KMS-11 (cell line): ENCODE data around the gene MMS19.

Source experiments
- H2AFZ ChIP-seq: fragments of 200-600 bp; sonication (generic); 2 replicates; pipeline ENCODE4 v1.6.1; 2016; ENCODE audit warnings: antibody characterized with exemption, mixed run types, low read depth
- H3K27ac ChIP-seq: fragments of 200-600 bp; sonication (generic); 2 replicates; pipeline ENCODE4 v1.6.1; 2016; ENCODE audit warnings: mild to moderate bottlenecking, mixed run types
- H3K27me3 ChIP-seq: fragments of 200-600 bp; sonication (generic); 2 replicates; pipeline ENCODE4 v1.6.1; 2017; ENCODE audit warnings: mild to moderate bottlenecking, low read depth, mixed run types, moderate library complexity; ENCODE audit not compliant: insufficient read depth
- H3K36me3 ChIP-seq: fragments of 200-600 bp; sonication (generic); 2 replicates; pipeline ENCODE4 v1.6.1; 2017; ENCODE audit warnings: mild to moderate bottlenecking, mixed run types; ENCODE audit not compliant: insufficient read depth
- H3K4me1 ChIP-seq: fragments of 200-600 bp; sonication (generic); 2 replicates; pipeline ENCODE4 v1.6.1; 2016; ENCODE audit warnings: mild to moderate bottlenecking, low read depth, mixed run types; ENCODE audit not compliant: poor library complexity, severe bottlenecking
- H3K4me2 ChIP-seq: fragments of 200-600 bp; sonication (generic); 2 replicates; pipeline ENCODE4 v1.7.0; 2016; ENCODE audit warnings: mild to moderate bottlenecking, mixed run types
- H3K4me3 ChIP-seq: fragments of 200-600 bp; sonication (generic); IDR thresholded peaks from 2 replicates; pipeline ENCODE4 v1.6.1; 2017; ENCODE audit warnings: low read depth, low read length, mixed read lengths; ENCODE audit not compliant: insufficient read depth
- H3K79me2 ChIP-seq: fragments of 200-600 bp; sonication (generic); 2 replicates; pipeline ENCODE4 v1.6.1; 2016; ENCODE audit warnings: low read depth, mixed run types; ENCODE audit not compliant: insufficient read depth
- H3K9ac ChIP-seq: fragments of 200-600 bp; sonication (generic); 2 replicates; pipeline ENCODE4 v1.6.1; 2016; ENCODE audit warnings: mild to moderate bottlenecking, mixed run types
- H4K20me1 ChIP-seq: fragments of 200-600 bp; sonication (generic); 2 replicates; pipeline ENCODE4 v1.6.1; 2016; ENCODE audit warnings: mild to moderate bottlenecking, mixed run types; ENCODE audit not compliant: insufficient read depth
- TF ChIP-seq, protein P1 (sequence below): fragments of 200-600 bp; sonication (generic); conservative IDR thresholded peaks from 2 replicates; pipeline ENCODE4 v1.6.1; 2017; ENCODE audit warnings: low read depth, mild to moderate bottlenecking, antibody characterized with exemption, low read length, moderate library complexity, mixed read lengths

Gene MMS19

DNA sequence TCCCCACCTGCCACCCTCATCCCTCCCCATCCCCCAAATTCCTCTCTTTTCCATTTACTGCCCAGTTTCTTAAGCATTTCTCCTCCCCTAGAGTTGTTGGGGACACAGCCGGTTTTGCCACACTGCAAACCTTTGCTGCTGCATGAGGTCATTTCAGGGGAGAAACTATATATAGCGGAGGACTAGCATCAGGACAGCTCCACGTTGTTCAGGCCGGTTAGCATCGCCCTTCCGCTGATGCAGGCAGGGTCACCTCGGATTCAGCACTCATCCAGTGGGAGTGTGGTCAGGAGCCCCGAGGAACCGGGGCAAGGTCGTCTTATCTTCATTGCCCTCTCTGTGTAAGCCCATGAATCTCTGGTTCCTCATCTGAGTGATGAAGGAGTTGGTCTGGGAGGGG is 16.1 kb upstream of the MMS19 start:
- Histone ChIP-seq H3K79me2 (no peaks in the 10 kb centered on the region), H3K27ac (no peak overlapping the region), H3K4me3 (no peak overlapping the region), H4K20me1 (no peaks in the 10 kb centered on the region), H3K9ac (no peak overlapping the region), H3K4me2 (no peak overlapping the region), H3K36me3 (no peaks in the 10 kb centered on the region), H2AFZ (no peak overlapping the region), H3K4me1 (no peaks in the 10 kb centered on the region), H3K27me3 (no peaks in the 10 kb centered on the region)
- TF ChIP-seq, protein P1, sequence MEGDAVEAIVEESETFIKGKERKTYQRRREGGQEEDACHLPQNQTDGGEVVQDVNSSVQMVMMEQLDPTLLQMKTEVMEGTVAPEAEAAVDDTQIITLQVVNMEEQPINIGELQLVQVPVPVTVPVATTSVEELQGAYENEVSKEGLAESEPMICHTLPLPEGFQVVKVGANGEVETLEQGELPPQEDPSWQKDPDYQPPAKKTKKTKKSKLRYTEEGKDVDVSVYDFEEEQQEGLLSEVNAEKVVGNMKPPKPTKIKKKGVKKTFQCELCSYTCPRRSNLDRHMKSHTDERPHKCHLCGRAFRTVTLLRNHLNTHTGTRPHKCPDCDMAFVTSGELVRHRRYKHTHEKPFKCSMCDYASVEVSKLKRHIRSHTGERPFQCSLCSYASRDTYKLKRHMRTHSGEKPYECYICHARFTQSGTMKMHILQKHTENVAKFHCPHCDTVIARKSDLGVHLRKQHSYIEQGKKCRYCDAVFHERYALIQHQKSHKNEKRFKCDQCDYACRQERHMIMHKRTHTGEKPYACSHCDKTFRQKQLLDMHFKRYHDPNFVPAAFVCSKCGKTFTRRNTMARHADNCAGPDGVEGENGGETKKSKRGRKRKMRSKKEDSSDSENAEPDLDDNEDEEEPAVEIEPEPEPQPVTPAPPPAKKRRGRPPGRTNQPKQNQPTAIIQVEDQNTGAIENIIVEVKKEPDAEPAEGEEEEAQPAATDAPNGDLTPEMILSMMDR, result no peak

DNA sequence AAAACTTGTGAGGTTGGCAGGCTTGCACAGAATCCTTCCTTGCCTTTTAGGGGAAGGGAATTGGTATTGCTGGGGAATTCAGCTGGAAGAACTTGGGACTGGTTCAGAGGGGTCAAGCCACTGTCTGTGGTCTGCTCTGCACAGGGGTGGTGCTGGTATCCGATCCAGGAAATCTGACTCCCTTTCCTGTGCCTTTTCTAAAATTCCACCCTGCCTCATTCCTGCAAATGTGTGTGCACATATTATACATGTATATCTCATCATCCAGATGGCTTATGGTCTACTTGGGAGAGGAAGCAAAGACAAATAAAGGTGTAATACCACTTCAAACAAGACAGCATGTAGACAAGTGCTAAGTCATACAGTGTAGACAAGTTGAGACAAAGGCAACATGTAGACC is 14.8 kb upstream of the MMS19 start:
- Histone ChIP-seq H3K79me2 (no peaks in the 10 kb centered on the region), H3K36me3 (no peaks in the 10 kb centered on the region), H3K27me3 (no peaks in the 10 kb centered on the region), H4K20me1 (no peaks in the 10 kb centered on the region), H2AFZ (no peak overlapping the region), H3K4me2 (no peak overlapping the region), H3K27ac (no peak overlapping the region), H3K4me3 (no peak overlapping the region), H3K9ac (no peak overlapping the region), H3K4me1 (no peaks in the 10 kb centered on the region)
- TF ChIP-seq, protein P1, result no peak

DNA sequence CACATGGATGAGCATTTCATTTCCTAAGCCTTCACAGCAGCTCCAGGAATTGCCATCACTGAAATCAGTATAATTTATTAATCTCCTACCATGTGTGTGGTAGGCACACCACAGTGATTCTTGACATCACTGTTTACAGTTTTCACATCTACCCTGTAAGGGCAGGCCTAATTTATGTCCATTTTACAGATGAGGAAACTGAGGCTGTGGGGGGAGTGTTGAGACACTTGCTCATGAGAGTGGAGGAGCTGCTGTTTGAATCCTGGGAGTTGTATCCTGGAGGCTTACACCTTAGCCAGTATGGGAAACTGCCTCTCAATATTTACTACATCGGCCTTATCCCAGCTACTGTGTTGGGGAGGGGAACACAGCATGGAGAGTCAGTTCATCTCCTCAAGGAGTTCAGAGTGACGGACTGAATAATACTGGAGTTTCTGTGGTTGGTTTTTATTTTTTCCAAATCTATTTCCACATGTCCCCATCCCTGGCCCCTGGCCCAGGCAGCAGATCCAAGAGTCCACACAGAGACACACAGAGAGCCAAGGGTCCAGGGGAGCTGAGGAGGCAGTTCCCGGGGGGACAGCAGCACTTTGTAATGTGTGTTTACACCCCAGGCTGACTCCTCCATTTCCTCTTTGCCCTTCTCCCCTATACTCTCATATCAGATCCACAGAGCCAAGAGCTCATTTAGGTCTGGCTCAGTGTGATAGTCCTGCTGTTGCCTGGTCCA is 13.7 kb upstream of the MMS19 start:
- TF ChIP-seq, protein P1, result no peak
- Histone ChIP-seq H3K4me3 (no peak overlapping the region), H4K20me1 (no peaks in the 10 kb centered on the region), H3K4me1 (no peaks in the 10 kb centered on the region), H3K27ac (no peak overlapping the region), H2AFZ (no peak overlapping the region), H3K79me2 (no peaks in the 10 kb centered on the region), H3K4me2 (no peak overlapping the region), H3K27me3 (no peaks in the 10 kb centered on the region), H3K36me3 (no peaks in the 10 kb centered on the region), H3K9ac (no peak overlapping the region)

DNA sequence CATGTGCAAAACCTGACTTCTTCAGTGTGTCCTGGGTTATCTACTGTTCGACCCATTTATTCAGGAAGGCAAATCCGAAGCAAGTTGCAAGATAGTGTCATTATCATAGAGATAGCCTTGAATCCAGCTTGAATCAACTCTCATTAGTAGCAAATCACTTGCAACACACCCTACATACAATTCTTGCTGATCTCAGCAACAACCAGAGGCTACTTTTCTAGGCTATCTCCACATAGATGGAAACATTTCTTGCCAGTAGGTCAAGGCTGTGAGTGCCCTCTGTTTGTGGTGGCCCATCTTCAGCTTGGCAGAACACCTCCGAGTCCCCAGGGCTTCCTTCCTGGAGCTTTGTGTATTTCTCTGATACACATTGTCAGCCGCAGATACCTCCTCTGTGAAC is 12.5 kb upstream of the MMS19 start:
- no peaks in the 10 kb centered on the region for H3K79me2 ChIP-seq
- H4K20me1 ChIP-seq, result no peaks in the 10 kb centered on the region
- TF ChIP-seq, protein P1, result no peak

More for the DNA sequence above, 12.5 kb upstream of the MMS19 start:
- no peaks in the 10 kb centered on the region for H3K4me1 ChIP-seq
- no peaks in the 10 kb centered on the region for H3K36me3 ChIP-seq
- H3K4me3 ChIP-seq, result no peak overlapping the region
- H3K27ac ChIP-seq, result no peak overlapping the region
- no peak overlapping the region for H3K9ac ChIP-seq
- H3K4me2 ChIP-seq, result no peak overlapping the region
- H3K27me3 ChIP-seq, result no peaks in the 10 kb centered on the region
- no peak overlapping the region for H2AFZ ChIP-seq
